Dedifferentiated amniotic fluid mesenchymal stem cell (primary cell): Measurements from ENCODE around the gene SUV39H1.
"Not testable (repeated sequence)": the region's sequence is repeated elsewhere in the genome, so short reads cannot be mapped to it uniquely, and the experiment has no call there.

Experiments used
- DNase-seq: peaks from one replicate; pipeline ENCODE4 v3.0.0-alpha.2; 2016; ENCODE audit errors: extremely low spot score

SUV39H1 gene

GRCh38 chrX:48685416-48685815, 11.1 kb upstream of the SUV39H1 start:
- no peak for DNase-seq

GRCh38 chrX:48688531-48689150, 7.9 kb upstream of the SUV39H1 start:
- DNase-seq = no peak

- DNase-seq = no peak
These were observed 7.2 kb upstream of the SUV39H1 start for GRCh38 chrX:48689208-48689920.

GRCh38 chrX:48691746-48692145, 4.8 kb upstream of the SUV39H1 start:
- not testable (repeated sequence) for DNase-seq

GRCh38 chrX:48694776-48695533, 1.6 kb upstream of the SUV39H1 start:
- no peak for DNase-seq

- DNase-seq = no peak
These were observed 1.0 kb upstream of the SUV39H1 start for GRCh38 chrX:48695534-48695896.

- no peak for DNase-seq
These were observed 621 bp upstream of the SUV39H1 start for GRCh38 chrX:48695925-48696300.

- DNase-seq = no peak
These were observed 584 bp downstream of the SUV39H1 start for GRCh38 chrX:48696909-48697727.

GRCh38 chrX:48698306-48698705, 1.8 kb downstream of the SUV39H1 start:
- DNase-seq = no peak

- DNase-seq = no peak
These were observed 3.7 kb downstream of the SUV39H1 start for GRCh38 chrX:48700246-48700645.

- no peak for DNase-seq
These were observed 4.6 kb downstream of the SUV39H1 start for GRCh38 chrX:48700951-48701653.

- DNase-seq = no peak
These were observed 5.5 kb downstream of the SUV39H1 start for GRCh38 chrX:48702032-48702431.

GRCh38 chrX:48702716-48703115, 6.2 kb downstream of the SUV39H1 start:
- no peak for DNase-seq

- no peak for DNase-seq
These were observed 6.7 kb downstream of the SUV39H1 start for GRCh38 chrX:48703228-48703627.

- no peak for DNase-seq
These were observed 7.3 kb downstream of the SUV39H1 start for GRCh38 chrX:48703642-48704481.

GRCh38 chrX:48705871-48706270, 9.3 kb downstream of the SUV39H1 start:
- no peak for DNase-seq

- no peak for DNase-seq
These were observed 13.1 kb downstream of the SUV39H1 start for GRCh38 chrX:48709522-48710112.

- no peak for DNase-seq
These were observed 14.8 kb downstream of the SUV39H1 start for GRCh38 chrX:48711162-48711928.

- DNase-seq = no peak
These were observed 15.5 kb downstream of the SUV39H1 start for GRCh38 chrX:48711929-48712505.
